GM12874 (cell line): ENCODE results near the gene HDAC5.

Experiments
- TF ChIP-seq, protein P1 (sequence below): IDR thresholded peaks from 2 replicates; pipeline ENCODE4 v1.5.1; 2011; ENCODE audit warnings: low read depth, mild to moderate bottlenecking, control low read depth, low read length, moderate library complexity; ENCODE audit not compliant: insufficient read depth

HDAC5 gene

DNA sequence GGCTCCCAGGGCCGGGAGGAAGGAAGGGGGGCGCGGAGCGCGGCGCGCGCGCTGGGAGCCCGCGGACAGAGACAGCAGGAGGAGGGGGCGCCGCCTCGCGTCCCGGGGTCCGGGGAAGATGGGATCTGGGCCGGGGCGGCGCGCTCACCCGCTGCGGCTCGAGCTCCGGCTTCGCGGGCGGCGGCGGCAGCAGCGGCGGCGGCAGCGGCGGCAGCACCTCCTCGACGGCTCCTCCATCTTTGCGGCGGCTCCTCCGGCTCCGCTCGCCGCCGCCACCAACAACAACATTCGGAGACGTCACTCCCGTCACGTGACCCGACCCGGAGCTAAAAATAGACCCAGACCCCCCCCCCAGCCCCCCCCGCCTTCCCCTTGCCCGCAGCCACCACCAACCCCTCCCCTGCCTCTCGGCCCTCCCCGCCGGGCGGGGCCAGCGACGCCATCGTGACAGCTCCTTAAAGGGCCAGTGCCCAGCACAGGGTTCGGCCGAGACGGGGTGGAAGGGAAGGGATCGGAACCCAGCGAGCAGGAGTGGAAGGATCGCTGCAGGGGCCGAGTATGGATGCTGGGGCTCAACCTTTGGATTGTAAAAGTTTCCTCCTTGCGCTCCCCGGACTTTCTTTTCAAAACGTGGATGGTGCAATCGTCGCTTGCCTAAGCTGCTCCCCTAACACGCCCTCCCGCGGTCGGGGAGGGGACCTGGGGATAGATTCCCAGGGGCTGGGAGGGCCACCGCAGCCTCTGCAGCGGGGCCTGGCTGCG, at the start of gene HDAC5:
Gene HDAC5, minus strand, starts transcription at position 286 of the 762 bp plus-strand sequence. CDS start 6,126 bp downstream, outside the sequence.
- TF ChIP-seq, protein P1, sequence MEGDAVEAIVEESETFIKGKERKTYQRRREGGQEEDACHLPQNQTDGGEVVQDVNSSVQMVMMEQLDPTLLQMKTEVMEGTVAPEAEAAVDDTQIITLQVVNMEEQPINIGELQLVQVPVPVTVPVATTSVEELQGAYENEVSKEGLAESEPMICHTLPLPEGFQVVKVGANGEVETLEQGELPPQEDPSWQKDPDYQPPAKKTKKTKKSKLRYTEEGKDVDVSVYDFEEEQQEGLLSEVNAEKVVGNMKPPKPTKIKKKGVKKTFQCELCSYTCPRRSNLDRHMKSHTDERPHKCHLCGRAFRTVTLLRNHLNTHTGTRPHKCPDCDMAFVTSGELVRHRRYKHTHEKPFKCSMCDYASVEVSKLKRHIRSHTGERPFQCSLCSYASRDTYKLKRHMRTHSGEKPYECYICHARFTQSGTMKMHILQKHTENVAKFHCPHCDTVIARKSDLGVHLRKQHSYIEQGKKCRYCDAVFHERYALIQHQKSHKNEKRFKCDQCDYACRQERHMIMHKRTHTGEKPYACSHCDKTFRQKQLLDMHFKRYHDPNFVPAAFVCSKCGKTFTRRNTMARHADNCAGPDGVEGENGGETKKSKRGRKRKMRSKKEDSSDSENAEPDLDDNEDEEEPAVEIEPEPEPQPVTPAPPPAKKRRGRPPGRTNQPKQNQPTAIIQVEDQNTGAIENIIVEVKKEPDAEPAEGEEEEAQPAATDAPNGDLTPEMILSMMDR, result peak; percentile 72

DNA sequence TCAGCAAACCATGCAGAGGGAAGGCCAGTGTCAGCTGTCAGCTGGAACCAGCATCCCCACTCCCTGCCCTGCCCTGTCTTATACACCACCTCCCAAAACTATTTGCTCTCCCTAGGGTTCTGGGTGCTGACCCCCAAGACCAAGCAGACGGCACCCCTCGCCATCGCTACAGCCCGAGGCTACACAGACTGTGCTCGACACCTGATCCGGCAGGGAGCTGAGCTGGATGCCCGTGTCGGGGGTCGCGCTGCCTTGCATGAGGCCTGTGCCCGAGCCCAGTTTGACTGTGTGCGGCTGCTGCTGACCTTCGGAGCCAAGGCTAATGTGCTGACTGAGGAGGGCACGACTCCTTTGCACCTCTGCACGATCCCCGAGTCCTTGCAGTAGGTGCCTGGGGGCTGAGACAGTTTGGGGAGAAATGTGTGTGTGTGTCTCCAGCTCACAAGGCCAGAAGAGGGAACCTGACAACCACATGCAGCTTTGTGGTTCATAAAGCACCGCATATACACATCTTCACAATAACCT, 48.6 kb upstream of the HDAC5 start:
- TF ChIP-seq, protein P1, result no peak

DNA sequence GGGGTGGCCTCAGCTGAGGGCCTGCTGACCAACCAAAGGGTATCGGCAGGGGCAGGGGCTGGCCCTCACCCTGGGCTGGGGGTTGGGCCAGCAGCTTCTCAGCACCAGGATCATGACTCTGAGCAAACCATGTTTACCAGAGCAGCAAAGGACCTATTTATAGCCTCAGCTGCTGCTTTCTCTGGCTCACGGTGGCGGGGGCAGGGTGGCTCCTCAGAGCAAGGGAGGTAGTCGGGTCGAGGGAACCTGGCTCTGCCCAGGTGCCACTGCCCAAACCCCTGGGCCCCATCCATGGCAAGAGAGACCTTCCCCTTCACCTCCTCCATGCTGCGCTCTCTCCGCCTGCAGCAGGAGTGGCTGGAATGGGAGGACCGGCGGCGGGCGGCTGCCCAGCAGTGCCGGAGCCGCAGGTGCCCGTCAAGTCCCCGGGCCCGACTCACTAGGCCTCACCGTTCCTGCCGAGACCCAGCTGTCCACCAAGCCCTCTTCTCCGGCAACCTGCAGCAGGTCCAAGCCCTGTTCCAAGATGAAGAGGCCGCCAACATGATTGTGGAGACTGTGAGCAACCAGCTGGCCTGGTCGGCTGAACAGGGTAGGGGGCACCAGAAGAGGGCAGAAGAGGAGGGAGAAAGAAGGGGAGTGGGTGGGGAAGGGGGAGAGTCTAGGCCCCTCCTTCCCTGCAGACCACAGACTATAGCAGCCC, 47.2 kb upstream of the HDAC5 start, which contains the start of gene ASB16:
Gene ASB16, plus strand, starts transcription at position 206 of the 703 bp plus-strand sequence. Its CDS starts 86 bp downstream, at position 292.
- TF ChIP-seq, protein P1, result no peak

DNA sequence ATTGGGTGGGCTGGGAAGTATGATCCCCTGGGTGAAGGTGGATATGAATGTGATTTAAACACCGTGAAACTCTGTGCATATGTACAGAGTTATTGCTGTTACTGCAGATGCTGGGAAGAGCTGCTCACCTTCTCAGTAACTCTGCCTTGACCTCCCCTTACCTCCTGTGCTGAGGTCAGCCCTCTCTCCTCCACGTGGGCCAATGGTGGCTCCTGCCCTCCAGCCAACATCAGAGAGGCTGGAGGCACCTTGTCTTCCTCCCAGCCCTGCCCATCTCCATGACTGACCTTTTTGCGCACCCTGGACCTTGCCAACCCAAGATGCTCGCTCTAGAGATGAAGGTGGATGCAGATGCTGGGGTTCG, 46.7 kb upstream of the HDAC5 start:
- TF ChIP-seq, protein P1, result no peak

DNA sequence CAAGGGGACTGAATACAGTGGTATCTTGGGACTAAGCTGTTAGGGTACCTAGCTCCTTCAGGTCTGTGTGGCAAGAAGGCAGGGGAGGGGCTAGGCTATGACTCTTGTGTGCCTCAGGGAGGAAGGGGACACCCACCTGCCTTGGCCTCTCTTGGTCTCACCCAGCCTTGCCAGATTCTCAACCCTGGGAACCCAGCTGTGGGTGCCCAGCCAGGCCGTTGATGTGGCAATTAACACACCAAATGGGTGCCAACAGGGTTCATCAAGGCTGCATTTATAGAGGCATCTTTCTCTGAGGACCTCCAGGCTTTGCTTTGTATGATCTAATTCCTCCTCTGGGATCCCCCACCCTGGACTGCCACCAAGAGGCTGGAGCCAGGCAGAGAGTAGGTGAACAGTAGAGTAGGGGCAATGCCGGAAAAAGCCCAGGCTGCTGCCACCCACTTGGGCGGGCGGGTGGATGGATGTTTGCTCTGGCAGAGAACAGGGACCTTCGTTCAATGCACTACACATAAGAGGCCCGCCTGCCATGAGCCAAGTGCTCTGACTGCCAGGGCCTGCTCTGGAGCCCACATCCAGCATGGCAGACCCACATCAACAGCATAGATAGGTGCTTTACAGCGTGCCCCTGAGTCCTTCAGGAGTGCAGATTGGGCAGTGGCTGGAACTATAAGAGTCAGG, 43.9 kb upstream of the HDAC5 start:
- TF ChIP-seq, protein P1, result no peak

DNA sequence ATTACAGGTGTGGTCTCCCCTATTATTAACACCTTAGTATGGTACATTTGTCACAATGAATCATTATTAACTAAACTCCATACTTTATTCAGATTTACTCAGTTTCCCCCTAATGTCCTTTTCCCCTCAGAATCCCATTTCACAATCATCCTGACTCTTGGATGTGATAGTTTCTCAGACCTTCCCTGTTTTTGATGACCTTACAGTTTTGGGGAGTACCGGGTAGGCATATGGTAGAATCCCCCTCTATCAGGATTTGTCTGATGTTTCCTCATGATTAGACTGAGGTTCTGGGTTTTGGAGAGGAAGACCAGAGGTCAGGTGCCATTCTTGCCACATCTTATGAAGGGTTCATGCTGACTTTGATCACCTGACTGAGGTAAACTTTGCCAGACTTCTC, 41.0 kb upstream of the HDAC5 start:
- TF ChIP-seq, protein P1, result no peak
